Measurements from ENCODE around the gene PHF12. TPM values are rescaled to one million over a fixed set of nuclear protein-coding genes. Genes with fewer than 3 reads are reported as not detected.

Gene PHF12
- total and polyA plus RNA-seq, 2 of the 4 experiments (the other 2 are of a cell fraction), result 24.4 to 25.6 TPM

- peaks cover 18% of the 10 kb centered on the region for H3K4me1 ChIP-seq (ENCODE audit: control insufficient read depth, insufficient read depth, low read length)
- in situ Hi-C loops (cut with MboI; ENCODE audit: low sequenced_read_pairs), result no loop called here
- ATAC-seq (ENCODE audit: low read depth), result no peak
Measured at GRCh38 chr17:28942925-28943324, 8.4 kb downstream of the PHF12 start.

More at GRCh38 chr17:28942925-28943324, 8.4 kb downstream of the PHF12 start:
- Histone ChIP-seq H3K4me2 (ENCODE audit: low read depth, low read length) (no peak overlapping the region), H3K9me1 (ENCODE audit: insufficient read depth, low read length) (peaks cover 28% of the 10 kb centered on the region), H3K4me3 (ENCODE audit: insufficient read depth, low read depth, low read length) (no peak overlapping the region), H3K23ac (ENCODE audit: low read depth, low read length) (no peak overlapping the region), H2AFZ (replicated peaks; ENCODE audit: low read length, poor library complexity) (no peak overlapping the region), H3K27me3 (ENCODE audit: control insufficient read depth, insufficient read depth, low read length) (no peaks in the 10 kb centered on the region), H2AK9ac (replicated peaks; ENCODE audit: low read depth, low read length, poor library complexity) (no peak overlapping the region), H3K9me3 (ENCODE audit: control insufficient read depth, insufficient read depth, low read length) (no peaks in the 10 kb centered on the region), H3K56ac (ENCODE audit: extremely low read depth, insufficient read depth, low read length) (no peak overlapping the region), H3K14ac (replicated peaks; ENCODE audit: low read depth, low read length) (no peak overlapping the region), H4K20me1 (ENCODE audit: insufficient read depth, low read length) (peaks cover 95% of the 10 kb centered on the region), H4K91ac (ENCODE audit: insufficient read depth, low read depth, low read length) (no peak overlapping the region), H2AK5ac (ENCODE audit: low read depth, low read length) (no peak overlapping the region), H2BK120ac (ENCODE audit: low read depth, low read length) (no peak overlapping the region), H2BK20ac (ENCODE audit: low read depth, low read length) (no peak overlapping the region), H2BK5ac (ENCODE audit: low read depth, low read length, poor library complexity, severe bottlenecking) (no peak overlapping the region), H4K5ac (ENCODE audit: low read depth, low read length) (no peak overlapping the region), H3K9ac (ENCODE audit: low read depth, low read length) (no peak overlapping the region), H2BK15ac (ENCODE audit: low read depth, low read length) (no peak overlapping the region), H3K36me3 (ENCODE audit: control insufficient read depth, insufficient read depth, low read length) (peaks cover 13% of the 10 kb centered on the region), H3K4ac (ENCODE audit: low read depth, low read length) (no peak overlapping the region), H3K18ac (ENCODE audit: low read depth, low read length) (no peak overlapping the region), H4K8ac (ENCODE audit: low read depth in 2 of 2, low read length in 2 of 2) (no peak overlapping the region), H3K79me1 (ENCODE audit: low read depth in 1 of 2, low read length in 2 of 2) (peaks cover 17 to 77% of the 10 kb centered on the region in 2 experiments), H3K27ac (ENCODE audit: insufficient read depth, low read length) (no peak overlapping the region)
- dilution Hi-C loops (cut with HindIII; ENCODE audit: low sequenced_read_pairs, unreplicated experiment) (no loop called here), intact Hi-C loops (cut with micrococcal nuclease) (no loop called here)
- ChIA-PET POLR2A (ENCODE audit: unreplicated experiment) (no interaction called here), CTCF (no interaction called here)
- no peak for TF ChIP-seq RAD21 (IDR thresholded peaks at IDR 0.05; ENCODE audit: low read length)
- no peak for TF ChIP-seq ELK1 (IDR thresholded peaks at IDR 0.05; ENCODE audit: borderline replicate concordance, low read depth, low read length)
- TF ChIP-seq BHLHE40 (IDR thresholded peaks at IDR 0.05; ENCODE audit: low read depth, low read length), result no peak
- no peak for TF ChIP-seq CHD1 (IDR thresholded peaks at IDR 0.05; ENCODE audit: low read depth, low read length)
- TF ChIP-seq MAZ (IDR thresholded peaks at IDR 0.05; ENCODE audit: borderline replicate concordance, low read depth, low read length), result no peak
- no peak for TF ChIP-seq CEBPB (IDR thresholded peaks at IDR 0.05; ENCODE audit: low read depth, low read length)
- no TSS peak for BruUV-seq (replicated peaks)
- DNase-seq, result no peak
- WGBS, 2 experiments (ENCODE audit: extremely low coverage in 2 of 2, insufficient read length in 1 of 2), result no CpG with 5 or more reads among the region's 2 CpGs
